ENCODE data around the gene RNU1-4. TPM values are rescaled to one million over a fixed set of nuclear protein-coding genes. Genes with fewer than 3 reads are reported as not detected.
"Not testable (repeated sequence)": the region's sequence is repeated elsewhere in the genome, so short reads cannot be mapped to it uniquely, and the experiment has no call there.

RNU1-4 gene
- total and polyA plus RNA-seq, 2 experiments from 2014 or later: not detected

- DNase-seq (ENCODE audit: low spot score); H3K4me2 ChIP-seq; H3K9me3 Mint-ChIP-seq: not testable (repeated sequence)
These were observed 17.7 kb downstream of the RNU1-4 start for GRCh38 chr1:16758060-16758459.

GRCh38 chr1:16759041-16759493, 18.8 kb downstream of the RNU1-4 start:
- not testable (repeated sequence) for H3F3A ChIP-seq (replicated peaks; ENCODE audit: low read depth); H3K27ac Mint-ChIP-seq; H3K27ac ChIP-seq (ENCODE audit: low read depth); H2AFZ ChIP-seq; H3K36me3 Mint-ChIP-seq (ENCODE audit: low read depth); H3K79me2 ChIP-seq (replicated peaks; ENCODE audit: insufficient read depth); H3K9me2 ChIP-seq (ENCODE audit: insufficient read depth); H3K27me3 Mint-ChIP-seq (ENCODE audit: insufficient read depth, low read depth, poor library complexity); H3K9me3 Mint-ChIP-seq; H3K36me3 ChIP-seq (ENCODE audit: insufficient read depth); H4K20me1 ChIP-seq (replicated peaks; ENCODE audit: insufficient read depth); H3K4me1 ChIP-seq (ENCODE audit: insufficient read depth); H3K4me1 Mint-ChIP-seq
- ATAC-seq (peak; percentile 34), DNase-seq (ENCODE audit: low spot score) (peak; percentile 48)
- Histone ChIP-seq H3K4me3 (peak overlapping the region; percentile 56), H3K4me2 (peak overlapping the region; percentile 83), H3K27me3 (ENCODE audit: insufficient read depth) (peaks cover 19% of the 10 kb centered on the region)
- H3K4me3 Mint-ChIP-seq: peak overlapping the region; percentile 70

More at GRCh38 chr1:16758060-16758459, 17.7 kb downstream of the RNU1-4 start:
- H3K9me2 ChIP-seq (ENCODE audit: insufficient read depth); H3F3A ChIP-seq (replicated peaks; ENCODE audit: low read depth); H3K36me3 ChIP-seq (ENCODE audit: insufficient read depth); H4K20me1 ChIP-seq (replicated peaks; ENCODE audit: insufficient read depth); H3K4me3 ChIP-seq; H3K27ac ChIP-seq (ENCODE audit: low read depth); H3K27ac Mint-ChIP-seq; H3K4me1 Mint-ChIP-seq; ATAC-seq; H3K4me1 ChIP-seq (ENCODE audit: insufficient read depth); H3K4me3 Mint-ChIP-seq; H2AFZ ChIP-seq; H3K79me2 ChIP-seq (replicated peaks; ENCODE audit: insufficient read depth); H3K36me3 Mint-ChIP-seq (ENCODE audit: low read depth); H3K27me3 Mint-ChIP-seq (ENCODE audit: insufficient read depth, low read depth, poor library complexity): not testable (repeated sequence)
- H3K27me3 ChIP-seq (ENCODE audit: insufficient read depth): peaks cover 19% of the 10 kb centered on the region

GRCh38 chr1:16759650-16760455, 19.5 kb downstream of the RNU1-4 start:
- not testable (repeated sequence) for H3K27ac Mint-ChIP-seq; H3K4me3 Mint-ChIP-seq; H4K20me1 ChIP-seq (replicated peaks; ENCODE audit: insufficient read depth); H3K4me1 ChIP-seq (ENCODE audit: insufficient read depth); H3K9me2 ChIP-seq (ENCODE audit: insufficient read depth); H3K36me3 ChIP-seq (ENCODE audit: insufficient read depth); H3K4me1 Mint-ChIP-seq; H2AFZ ChIP-seq; H3F3A ChIP-seq (replicated peaks; ENCODE audit: low read depth); H3K27ac ChIP-seq (ENCODE audit: low read depth); H3K9me3 Mint-ChIP-seq; H3K36me3 Mint-ChIP-seq (ENCODE audit: low read depth); DNase-seq (ENCODE audit: low spot score); H3K79me2 ChIP-seq (replicated peaks; ENCODE audit: insufficient read depth)
- peak; percentile 87 for ATAC-seq
- peaks cover 10% of the 10 kb centered on the region for H3K27me3 Mint-ChIP-seq (ENCODE audit: insufficient read depth, low read depth, poor library complexity)
- Histone ChIP-seq H3K4me2 (peak overlapping the region; percentile 65; the same call in 1 of the 2 replicates), H3K27me3 (ENCODE audit: insufficient read depth) (peaks cover 25% of the 10 kb centered on the region), H3K4me3 (peak overlapping the region; percentile 41; the same call in 1 of the 2 replicates)

- Histone ChIP-seq H3K4me3 (peak overlapping the region; percentile 41; the same call in 1 of the 2 replicates), H3K4me2 (peak overlapping the region; percentile 65; the same call in 1 of the 2 replicates), H3K27me3 (ENCODE audit: insufficient read depth) (peaks cover 25% of the 10 kb centered on the region)
- H3K9me2 ChIP-seq (ENCODE audit: insufficient read depth); H3K4me3 Mint-ChIP-seq; H3K4me1 Mint-ChIP-seq; H3K9me3 Mint-ChIP-seq; H3K27ac ChIP-seq (ENCODE audit: low read depth); H3K27ac Mint-ChIP-seq; H3K36me3 Mint-ChIP-seq (ENCODE audit: low read depth); H4K20me1 ChIP-seq (replicated peaks; ENCODE audit: insufficient read depth); H3K36me3 ChIP-seq (ENCODE audit: insufficient read depth); DNase-seq (ENCODE audit: low spot score); H2AFZ ChIP-seq; H3K4me1 ChIP-seq (ENCODE audit: insufficient read depth); H3F3A ChIP-seq (replicated peaks; ENCODE audit: low read depth); H3K79me2 ChIP-seq (replicated peaks; ENCODE audit: insufficient read depth): not testable (repeated sequence)
- peak; percentile 5 for ATAC-seq
- peaks cover 13% of the 10 kb centered on the region for H3K27me3 Mint-ChIP-seq (ENCODE audit: insufficient read depth, low read depth, poor library complexity)
These were observed 20.1 kb downstream of the RNU1-4 start for GRCh38 chr1:16760456-16760765.

GRCh38 chr1:16760801-16761200, 20.5 kb downstream of the RNU1-4 start:
- not testable (repeated sequence) for H3K27ac Mint-ChIP-seq; H3F3A ChIP-seq (replicated peaks; ENCODE audit: low read depth); H3K4me1 ChIP-seq (ENCODE audit: insufficient read depth); H3K79me2 ChIP-seq (replicated peaks; ENCODE audit: insufficient read depth); H3K9me3 Mint-ChIP-seq; H3K9me2 ChIP-seq (ENCODE audit: insufficient read depth); H3K4me1 Mint-ChIP-seq; H3K36me3 ChIP-seq (ENCODE audit: insufficient read depth); DNase-seq (ENCODE audit: low spot score); H3K4me3 ChIP-seq; ATAC-seq; H3K4me3 Mint-ChIP-seq; H4K20me1 ChIP-seq (replicated peaks; ENCODE audit: insufficient read depth); H3K4me2 ChIP-seq; H3K36me3 Mint-ChIP-seq (ENCODE audit: low read depth); H3K27ac ChIP-seq (ENCODE audit: low read depth); H2AFZ ChIP-seq
- H3K27me3 Mint-ChIP-seq (ENCODE audit: insufficient read depth, low read depth, poor library complexity): peaks cover 13% of the 10 kb centered on the region
- peaks cover 25% of the 10 kb centered on the region for H3K27me3 ChIP-seq (ENCODE audit: insufficient read depth)

- not testable (repeated sequence) for H3K36me3 Mint-ChIP-seq (ENCODE audit: low read depth); H3K9me3 Mint-ChIP-seq; H3K79me2 ChIP-seq (replicated peaks; ENCODE audit: insufficient read depth); H3K4me3 ChIP-seq; H3K4me3 Mint-ChIP-seq; ATAC-seq; DNase-seq (ENCODE audit: low spot score); H2AFZ ChIP-seq; H3F3A ChIP-seq (replicated peaks; ENCODE audit: low read depth); H3K4me1 ChIP-seq (ENCODE audit: insufficient read depth); H3K4me1 Mint-ChIP-seq; H3K9me2 ChIP-seq (ENCODE audit: insufficient read depth); H3K27ac ChIP-seq (ENCODE audit: low read depth); H4K20me1 ChIP-seq (replicated peaks; ENCODE audit: insufficient read depth); H3K36me3 ChIP-seq (ENCODE audit: insufficient read depth); H3K4me2 ChIP-seq; H3K27ac Mint-ChIP-seq
- peaks cover 11% of the 10 kb centered on the region for H3K27me3 Mint-ChIP-seq (ENCODE audit: insufficient read depth, low read depth, poor library complexity)
- H3K27me3 ChIP-seq (ENCODE audit: insufficient read depth): peaks cover 13% of the 10 kb centered on the region
These were observed 24.0 kb downstream of the RNU1-4 start for GRCh38 chr1:16764248-16764819.
